GM23338 (cell line): ENCODE data around the gene HECTD3. TPM values are rescaled to one million over a fixed set of nuclear protein-coding genes. Genes with fewer than 3 reads are reported as not detected.
A peak's percentile ranks its signal among the peaks of the same experiment; 100 is the strongest.

Experiments used
- ATAC-seq: fragments of 200-7000 bp; cut with Tn5 transposase; 3 replicates; pipeline ENCODE4 v1.9.1; 2020
- DNase-seq: peaks from one replicate; pipeline ENCODE4 v3.0.0-alpha.2; 2015; ENCODE audit warnings: low spot score
- H2AFZ ChIP-seq: fragments of 200-600 bp; sonication (generic); 2 replicates; pipeline ENCODE4 v1.8.0; 2016; ENCODE audit warnings: antibody characterized with exemption, mild to moderate bottlenecking, moderate library complexity
- H3F3A ChIP-seq: fragments of 200-600 bp; sonication (generic); replicated peaks from 2 replicates; pipeline ENCODE4 v1.8.0; 2017; ENCODE audit warnings: antibody characterized with exemption, mixed run types, low read depth
- H3K27ac ChIP-seq: fragments of 200-600 bp; sonication (generic); 2 replicates; pipeline ENCODE4 v1.6.1; 2016; ENCODE audit warnings: low read depth
- H3K27me3 ChIP-seq: fragments of 200-600 bp; sonication (generic); 2 replicates; pipeline ENCODE4 v1.8.0; 2016; ENCODE audit warnings: mild to moderate bottlenecking, mixed run types, moderate library complexity; ENCODE audit not compliant: insufficient read depth
- H3K36me3 ChIP-seq: fragments of 200-600 bp; sonication (generic); 2 replicates; pipeline ENCODE4 v1.8.0; 2016; ENCODE audit warnings: mild to moderate bottlenecking; ENCODE audit not compliant: insufficient read depth
- H3K4me1 ChIP-seq: fragments of 200-600 bp; sonication (generic); 2 replicates; pipeline ENCODE4 v1.8.0; 2016; ENCODE audit warnings: mild to moderate bottlenecking, moderate library complexity; ENCODE audit not compliant: insufficient read depth
- H3K4me2 ChIP-seq: fragments of 200-600 bp; sonication (generic); 2 replicates; pipeline ENCODE4 v1.7.1; 2017; ENCODE audit warnings: mixed run types
- H3K4me3 ChIP-seq: fragments of 200-600 bp; sonication (generic); 2 replicates; pipeline ENCODE4 v1.6.1; 2016; ENCODE audit warnings: mixed run types
- H3K79me2 ChIP-seq: fragments of 200-600 bp; sonication (generic); replicated peaks from 2 replicates; pipeline ENCODE4 v1.8.0; 2017; ENCODE audit warnings: mild to moderate bottlenecking; ENCODE audit not compliant: insufficient read depth
- H3K9me2 ChIP-seq: fragments of 200-600 bp; sonication (generic); 2 replicates; pipeline ENCODE4 v1.8.0; 2017; ENCODE audit not compliant: insufficient read depth
- H4K20me1 ChIP-seq: fragments of 200-600 bp; sonication (generic); replicated peaks from 2 replicates; pipeline ENCODE4 v1.8.0; 2017; ENCODE audit warnings: mild to moderate bottlenecking; ENCODE audit not compliant: insufficient read depth
- H3K27ac Mint-ChIP-seq: 2 replicates; pipeline ENCODE4 v1.8.0; 2020; ENCODE audit warnings: inconsistent platforms, mild to moderate bottlenecking, moderate library complexity, mixed read lengths
- H3K27me3 Mint-ChIP-seq: 3 replicates; pipeline ENCODE4 v1.8.0; 2022; ENCODE audit warnings: low read depth, mild to moderate bottlenecking, moderate library complexity, mixed read lengths, inconsistent platforms; ENCODE audit not compliant: insufficient read depth, poor library complexity
- H3K36me3 Mint-ChIP-seq: 3 replicates; pipeline ENCODE4 v1.8.0; 2021; ENCODE audit warnings: low read depth, mild to moderate bottlenecking, inconsistent platforms, moderate library complexity, mixed read lengths
- H3K4me1 Mint-ChIP-seq: 3 replicates; pipeline ENCODE4 v1.8.0; 2020; ENCODE audit warnings: mild to moderate bottlenecking, inconsistent platforms, mixed read lengths
- H3K4me3 Mint-ChIP-seq: 3 replicates; pipeline ENCODE4 v1.8.0; 2021; ENCODE audit warnings: moderate library complexity, mild to moderate bottlenecking, inconsistent platforms, mixed read lengths
- H3K9me3 Mint-ChIP-seq: 3 replicates; pipeline ENCODE4 v1.8.0; 2020; ENCODE audit warnings: moderate library complexity, mild to moderate bottlenecking, inconsistent platforms, mixed read lengths
- CREB1 ChIP-seq: fragments of 250-450 bp; sonication (Bioruptor Pico); IDR thresholded peaks from 2 replicates; pipeline ENCODE4 v1.5.0; 2020; ENCODE audit warnings: low read depth, mild to moderate bottlenecking, moderate library complexity
- JUNB ChIP-seq: IDR thresholded peaks from one replicate; pipeline ENCODE4 v1.6.1; 2016; ENCODE audit warnings: antibody characterized with exemption; ENCODE audit not compliant: unreplicated experiment
- NANOG ChIP-seq: IDR thresholded peaks from 2 replicates; pipeline ENCODE4 v1.6.1; 2016; ENCODE audit warnings: antibody characterized with exemption, borderline replicate concordance
- POLR2AphosphoS5 ChIP-seq: IDR thresholded peaks from 2 replicates; pipeline ENCODE4 v1.6.1; 2016; ENCODE audit warnings: antibody characterized with exemption, low read depth
- STAT1 ChIP-seq: IDR thresholded peaks from one replicate; pipeline ENCODE4 v1.6.1; 2016; ENCODE audit warnings: antibody characterized with exemption; ENCODE audit not compliant: unreplicated experiment
- polyA plus RNA-seq: library from polyadenylated mRNA; unstranded; fragments of >200 nt; fragmentation: Nextera tagmentation; extraction: Ambion mirVana; gene quantifications from 2 replicates; pipeline ENCODE4 v1.2.1, GENCODE V29; 2016
- total RNA-seq: library from RNA; depleted of rRNA; stranded (reverse); fragments of >200 nt; shearing (Covaris generic); gene quantifications from 2 replicates; pipeline ENCODE4 v1.2.3, GENCODE V29; 2014
- TF ChIP-seq, protein P1 (sequence below), 2 experiments: fragments of 200-600 bp in 1 of 2; sonication (generic) in 1 of 2; conservative IDR thresholded peaks; 2 replicates each; pipeline versions ENCODE4 v1.5.1 to v1.6.1; 2016 to 2017; ENCODE audit warnings: antibody characterized with exemption in 2 of 2, low read depth in 2 of 2, mild to moderate bottlenecking in 2 of 2, moderate library complexity in 1 of 2
- TF ChIP-seq, protein P2 (sequence below): fragments of 250-450 bp; sonication (Bioruptor Pico); IDR thresholded peaks from 2 replicates; pipeline ENCODE4 v1.5.0; 2020; ENCODE audit warnings: mild to moderate bottlenecking, moderate library complexity

HECTD3 gene
- total and polyA plus RNA-seq, 2 experiments from 2014 or later, result 13.1 to 31.4 TPM

DNA sequence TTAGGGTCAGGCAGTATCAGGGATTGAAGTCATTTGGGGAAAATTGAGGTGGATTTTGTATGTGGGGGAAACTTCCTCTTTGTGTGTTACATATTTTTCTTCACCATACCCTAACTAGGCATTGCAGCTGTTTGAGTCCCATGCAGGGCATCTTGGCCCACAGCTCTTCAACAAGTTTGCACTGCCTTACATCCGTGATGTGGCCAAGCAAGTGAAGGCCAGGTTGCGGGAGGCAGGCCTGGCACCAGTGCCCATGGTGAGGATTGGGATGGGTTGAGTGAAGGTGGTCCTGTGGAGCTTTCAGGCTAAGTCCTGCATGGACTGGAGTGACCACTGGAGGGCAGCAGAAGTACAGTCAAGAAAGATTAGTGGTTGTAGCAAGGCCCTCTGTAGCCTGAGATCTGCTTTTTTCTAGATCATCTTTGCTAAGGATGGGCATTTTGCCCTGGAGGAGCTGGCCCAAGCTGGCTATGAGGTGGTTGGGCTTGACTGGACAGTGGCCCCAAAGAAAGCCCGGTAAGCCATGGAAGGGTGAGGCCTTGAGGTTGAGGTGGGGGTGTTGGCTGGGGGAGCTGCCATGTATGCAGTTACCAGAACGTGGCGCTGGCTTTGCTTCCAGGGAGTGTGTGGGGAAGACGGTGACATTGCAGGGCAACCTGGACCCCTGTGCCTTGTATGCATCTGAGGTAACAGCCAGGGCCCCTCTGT, 3.4 kb upstream of the HECTD3 start:
- TF ChIP-seq, protein P1, sequence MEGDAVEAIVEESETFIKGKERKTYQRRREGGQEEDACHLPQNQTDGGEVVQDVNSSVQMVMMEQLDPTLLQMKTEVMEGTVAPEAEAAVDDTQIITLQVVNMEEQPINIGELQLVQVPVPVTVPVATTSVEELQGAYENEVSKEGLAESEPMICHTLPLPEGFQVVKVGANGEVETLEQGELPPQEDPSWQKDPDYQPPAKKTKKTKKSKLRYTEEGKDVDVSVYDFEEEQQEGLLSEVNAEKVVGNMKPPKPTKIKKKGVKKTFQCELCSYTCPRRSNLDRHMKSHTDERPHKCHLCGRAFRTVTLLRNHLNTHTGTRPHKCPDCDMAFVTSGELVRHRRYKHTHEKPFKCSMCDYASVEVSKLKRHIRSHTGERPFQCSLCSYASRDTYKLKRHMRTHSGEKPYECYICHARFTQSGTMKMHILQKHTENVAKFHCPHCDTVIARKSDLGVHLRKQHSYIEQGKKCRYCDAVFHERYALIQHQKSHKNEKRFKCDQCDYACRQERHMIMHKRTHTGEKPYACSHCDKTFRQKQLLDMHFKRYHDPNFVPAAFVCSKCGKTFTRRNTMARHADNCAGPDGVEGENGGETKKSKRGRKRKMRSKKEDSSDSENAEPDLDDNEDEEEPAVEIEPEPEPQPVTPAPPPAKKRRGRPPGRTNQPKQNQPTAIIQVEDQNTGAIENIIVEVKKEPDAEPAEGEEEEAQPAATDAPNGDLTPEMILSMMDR (conservative IDR thresholded peaks at IDR 0.05; ENCODE audit: low read depth in 2 of 2), result peak; percentile 84 to 94
- TF ChIP-seq NANOG, result no peak
- Histone ChIP-seq H3K79me2 (peaks cover 12% of the 10 kb centered on the region), H3K27me3 (no peaks in the 10 kb centered on the region), H3K36me3 (no peaks in the 10 kb centered on the region), H3F3A (no peaks in the 10 kb centered on the region), H2AFZ (no peak overlapping the region), H4K20me1 (no peaks in the 10 kb centered on the region), H3K27ac (no peak overlapping the region), H3K9me2 (no peaks in the 10 kb centered on the region), H3K4me2 (no peak overlapping the region), H3K4me1 (peaks cover 12% of the 10 kb centered on the region), H3K4me3 (no peak overlapping the region)
- ATAC-seq (peak; percentile 14), DNase-seq (peak; percentile 91)
- Mint-ChIP-seq H3K9me3 (no peaks in the 10 kb centered on the region), H3K4me1 (peaks cover 29% of the 10 kb centered on the region), H3K4me3 (peak overlapping the region; percentile 57; the same call in 2 of the 3 replicates), H3K36me3 (peaks cover 10% of the 10 kb centered on the region), H3K27me3 (peaks cover 16% of the 10 kb centered on the region), H3K27ac (no peak overlapping the region)

DNA sequence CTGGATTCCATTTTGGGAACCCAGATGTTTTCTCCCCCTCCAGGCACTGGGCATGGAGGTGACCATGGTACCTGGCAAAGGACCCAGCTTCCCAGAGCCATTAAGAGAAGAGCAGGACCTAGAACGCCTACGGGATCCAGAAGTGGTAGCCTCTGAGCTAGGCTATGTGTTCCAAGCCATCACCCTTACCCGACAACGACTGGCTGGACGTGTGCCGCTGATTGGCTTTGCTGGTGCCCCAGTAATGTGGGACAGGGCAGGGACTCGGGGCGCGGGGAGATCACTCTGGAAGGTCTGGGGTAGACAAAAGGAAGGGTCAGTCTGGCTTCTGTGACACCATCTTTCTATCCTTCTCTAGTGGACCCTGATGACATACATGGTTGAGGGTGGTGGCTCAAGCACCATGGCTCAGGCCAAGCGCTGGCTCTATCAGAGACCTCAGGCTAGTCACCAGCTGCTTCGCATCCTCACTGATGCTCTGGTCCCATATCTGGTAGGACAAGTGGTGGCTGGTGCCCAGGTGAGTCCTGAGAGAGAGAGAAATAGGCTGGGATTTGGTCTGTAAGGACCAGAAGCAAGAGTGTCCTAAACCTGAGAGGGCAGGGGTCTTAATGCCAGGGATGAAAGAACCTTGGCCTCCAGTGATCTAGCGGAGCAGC, 2.6 kb upstream of the HECTD3 start:
- TF ChIP-seq, protein P2, sequence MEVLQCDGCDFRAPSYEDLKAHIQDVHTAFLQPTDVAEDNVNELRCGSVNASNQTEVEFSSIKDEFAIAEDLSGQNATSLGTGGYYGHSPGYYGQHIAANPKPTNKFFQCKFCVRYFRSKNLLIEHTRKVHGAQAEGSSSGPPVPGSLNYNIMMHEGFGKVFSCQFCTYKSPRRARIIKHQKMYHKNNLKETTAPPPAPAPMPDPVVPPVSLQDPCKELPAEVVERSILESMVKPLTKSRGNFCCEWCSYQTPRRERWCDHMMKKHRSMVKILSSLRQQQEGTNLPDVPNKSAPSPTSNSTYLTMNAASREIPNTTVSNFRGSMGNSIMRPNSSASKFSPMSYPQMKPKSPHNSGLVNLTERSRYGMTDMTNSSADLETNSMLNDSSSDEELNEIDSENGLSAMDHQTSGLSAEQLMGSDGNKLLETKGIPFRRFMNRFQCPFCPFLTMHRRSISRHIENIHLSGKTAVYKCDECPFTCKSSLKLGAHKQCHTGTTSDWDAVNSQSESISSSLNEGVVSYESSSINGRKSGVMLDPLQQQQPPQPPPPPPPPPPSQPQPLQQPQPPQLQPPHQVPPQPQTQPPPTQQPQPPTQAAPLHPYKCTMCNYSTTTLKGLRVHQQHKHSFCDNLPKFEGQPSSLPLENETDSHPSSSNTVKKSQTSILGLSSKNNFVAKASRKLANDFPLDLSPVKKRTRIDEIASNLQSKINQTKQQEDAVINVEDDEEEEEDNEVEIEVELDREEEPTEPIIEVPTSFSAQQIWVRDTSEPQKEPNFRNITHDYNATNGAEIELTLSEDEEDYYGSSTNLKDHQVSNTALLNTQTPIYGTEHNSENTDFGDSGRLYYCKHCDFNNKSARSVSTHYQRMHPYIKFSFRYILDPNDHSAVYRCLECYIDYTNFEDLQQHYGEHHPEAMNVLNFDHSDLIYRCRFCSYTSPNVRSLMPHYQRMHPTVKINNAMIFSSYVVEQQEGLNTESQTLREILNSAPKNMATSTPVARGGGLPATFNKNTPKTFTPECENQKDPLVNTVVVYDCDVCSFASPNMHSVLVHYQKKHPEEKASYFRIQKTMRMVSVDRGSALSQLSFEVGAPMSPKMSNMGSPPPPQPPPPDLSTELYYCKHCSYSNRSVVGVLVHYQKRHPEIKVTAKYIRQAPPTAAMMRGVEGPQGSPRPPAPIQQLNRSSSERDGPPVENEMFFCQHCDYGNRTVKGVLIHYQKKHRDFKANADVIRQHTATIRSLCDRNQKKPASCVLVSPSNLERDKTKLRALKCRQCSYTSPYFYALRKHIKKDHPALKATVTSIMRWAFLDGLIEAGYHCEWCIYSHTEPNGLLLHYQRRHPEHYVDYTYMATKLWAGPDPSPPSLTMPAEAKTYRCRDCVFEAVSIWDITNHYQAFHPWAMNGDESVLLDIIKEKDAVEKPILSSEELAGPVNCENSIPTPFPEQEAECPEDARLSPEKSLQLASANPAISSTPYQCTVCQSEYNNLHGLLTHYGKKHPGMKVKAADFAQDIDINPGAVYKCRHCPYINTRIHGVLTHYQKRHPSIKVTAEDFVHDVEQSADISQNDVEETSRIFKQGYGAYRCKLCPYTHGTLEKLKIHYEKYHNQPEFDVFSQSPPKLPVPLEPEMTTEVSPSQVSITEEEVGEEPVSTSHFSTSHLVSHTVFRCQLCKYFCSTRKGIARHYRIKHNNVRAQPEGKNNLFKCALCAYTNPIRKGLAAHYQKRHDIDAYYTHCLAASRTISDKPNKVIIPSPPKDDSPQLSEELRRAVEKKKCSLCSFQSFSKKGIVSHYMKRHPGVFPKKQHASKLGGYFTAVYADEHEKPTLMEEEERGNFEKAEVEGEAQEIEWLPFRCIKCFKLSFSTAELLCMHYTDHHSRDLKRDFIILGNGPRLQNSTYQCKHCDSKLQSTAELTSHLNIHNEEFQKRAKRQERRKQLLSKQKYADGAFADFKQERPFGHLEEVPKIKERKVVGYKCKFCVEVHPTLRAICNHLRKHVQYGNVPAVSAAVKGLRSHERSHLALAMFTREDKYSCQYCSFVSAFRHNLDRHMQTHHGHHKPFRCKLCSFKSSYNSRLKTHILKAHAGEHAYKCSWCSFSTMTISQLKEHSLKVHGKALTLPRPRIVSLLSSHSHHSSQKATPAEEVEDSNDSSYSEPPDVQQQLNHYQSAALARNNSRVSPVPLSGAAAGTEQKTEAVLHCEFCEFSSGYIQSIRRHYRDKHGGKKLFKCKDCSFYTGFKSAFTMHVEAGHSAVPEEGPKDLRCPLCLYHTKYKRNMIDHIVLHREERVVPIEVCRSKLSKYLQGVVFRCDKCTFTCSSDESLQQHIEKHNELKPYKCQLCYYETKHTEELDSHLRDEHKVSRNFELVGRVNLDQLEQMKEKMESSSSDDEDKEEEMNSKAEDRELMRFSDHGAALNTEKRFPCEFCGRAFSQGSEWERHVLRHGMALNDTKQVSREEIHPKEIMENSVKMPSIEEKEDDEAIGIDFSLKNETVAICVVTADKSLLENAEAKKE (CRISPR knock-in tag), result no peak
- TF ChIP-seq POLR2AphosphoS5, result no peak
- TF ChIP-seq JUNB, result no peak
- no peak for TF ChIP-seq STAT1
- TF ChIP-seq, protein P1 (conservative IDR thresholded peaks at IDR 0.05; ENCODE audit: low read depth in 2 of 2), result no peak
- TF ChIP-seq CREB1, result no peak
- Histone ChIP-seq H3K4me2 (peak overlapping the region; percentile 82; the same call in 1 of the 2 replicates), H3K27ac (no peak overlapping the region), H4K20me1 (no peaks in the 10 kb centered on the region), H3K36me3 (no peaks in the 10 kb centered on the region), H3K4me3 (no peak overlapping the region), H3F3A (no peaks in the 10 kb centered on the region), H3K4me1 (peaks cover 12% of the 10 kb centered on the region), H3K9me2 (no peaks in the 10 kb centered on the region), H2AFZ (no peak overlapping the region), H3K27me3 (no peaks in the 10 kb centered on the region), H3K79me2 (peaks cover 12% of the 10 kb centered on the region)
- Mint-ChIP-seq H3K27me3 (peaks cover 16% of the 10 kb centered on the region), H3K4me3 (peak overlapping the region; percentile 75), H3K9me3 (no peaks in the 10 kb centered on the region), H3K4me1 (peaks cover 29% of the 10 kb centered on the region), H3K36me3 (peaks cover 16% of the 10 kb centered on the region), H3K27ac (no peak overlapping the region)
- no peak for ATAC-seq
- DNase-seq, result no peak
